ENCODE measurements around the gene ENTREP3. TPM values are rescaled to one million over a fixed set of nuclear protein-coding genes. Genes with fewer than 3 reads are reported as not detected.

Gene ENTREP3
- total RNA-seq, 4 donors from 2014 or later: 5.3 to 28.2 (median 11.7) TPM

DNA sequence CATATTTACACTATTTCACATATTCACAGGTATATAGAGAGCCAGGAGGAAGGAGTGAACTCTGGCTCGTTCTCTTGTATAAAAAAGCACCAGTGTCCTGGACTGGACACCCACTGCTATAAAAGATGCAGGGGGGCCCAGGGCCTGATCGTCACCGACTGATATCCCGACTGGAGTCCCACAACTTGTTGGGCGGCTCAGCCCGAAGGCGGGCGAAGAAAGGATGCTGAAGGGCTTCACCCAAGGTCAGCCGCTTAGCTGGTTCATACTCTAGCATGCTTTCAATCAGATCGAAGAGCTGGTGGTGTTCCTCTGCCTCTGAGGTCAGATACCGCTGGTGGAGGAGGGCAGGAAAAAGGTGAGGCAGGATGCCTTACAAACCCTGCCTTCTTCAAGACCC lies 7.8 kb upstream of the ENTREP3 start:
- DNase-seq: no peak
- Histone ChIP-seq H3K36me3 (no peaks in the 10 kb centered on the region), H3K27me3 (no peaks in the 10 kb centered on the region), H3K9me3 (no peaks in the 10 kb centered on the region), H3K4me3 (no peak overlapping the region), H3K27ac (peak overlapping the region in 1 of 2 donors; percentile 78), H3K4me1 (peaks cover 7 to 10% of the 10 kb centered on the region in 2 donors)
- intact Hi-C loops (cut with DNase I; ENCODE audit: low total_unique reads): no loop called here
- TF ChIP-seq, protein P1, sequence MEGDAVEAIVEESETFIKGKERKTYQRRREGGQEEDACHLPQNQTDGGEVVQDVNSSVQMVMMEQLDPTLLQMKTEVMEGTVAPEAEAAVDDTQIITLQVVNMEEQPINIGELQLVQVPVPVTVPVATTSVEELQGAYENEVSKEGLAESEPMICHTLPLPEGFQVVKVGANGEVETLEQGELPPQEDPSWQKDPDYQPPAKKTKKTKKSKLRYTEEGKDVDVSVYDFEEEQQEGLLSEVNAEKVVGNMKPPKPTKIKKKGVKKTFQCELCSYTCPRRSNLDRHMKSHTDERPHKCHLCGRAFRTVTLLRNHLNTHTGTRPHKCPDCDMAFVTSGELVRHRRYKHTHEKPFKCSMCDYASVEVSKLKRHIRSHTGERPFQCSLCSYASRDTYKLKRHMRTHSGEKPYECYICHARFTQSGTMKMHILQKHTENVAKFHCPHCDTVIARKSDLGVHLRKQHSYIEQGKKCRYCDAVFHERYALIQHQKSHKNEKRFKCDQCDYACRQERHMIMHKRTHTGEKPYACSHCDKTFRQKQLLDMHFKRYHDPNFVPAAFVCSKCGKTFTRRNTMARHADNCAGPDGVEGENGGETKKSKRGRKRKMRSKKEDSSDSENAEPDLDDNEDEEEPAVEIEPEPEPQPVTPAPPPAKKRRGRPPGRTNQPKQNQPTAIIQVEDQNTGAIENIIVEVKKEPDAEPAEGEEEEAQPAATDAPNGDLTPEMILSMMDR (IDR thresholded peaks at IDR 0.05): no peak
- TF ChIP-seq POLR2A (IDR thresholded peaks at IDR 0.05): no peak

DNA sequence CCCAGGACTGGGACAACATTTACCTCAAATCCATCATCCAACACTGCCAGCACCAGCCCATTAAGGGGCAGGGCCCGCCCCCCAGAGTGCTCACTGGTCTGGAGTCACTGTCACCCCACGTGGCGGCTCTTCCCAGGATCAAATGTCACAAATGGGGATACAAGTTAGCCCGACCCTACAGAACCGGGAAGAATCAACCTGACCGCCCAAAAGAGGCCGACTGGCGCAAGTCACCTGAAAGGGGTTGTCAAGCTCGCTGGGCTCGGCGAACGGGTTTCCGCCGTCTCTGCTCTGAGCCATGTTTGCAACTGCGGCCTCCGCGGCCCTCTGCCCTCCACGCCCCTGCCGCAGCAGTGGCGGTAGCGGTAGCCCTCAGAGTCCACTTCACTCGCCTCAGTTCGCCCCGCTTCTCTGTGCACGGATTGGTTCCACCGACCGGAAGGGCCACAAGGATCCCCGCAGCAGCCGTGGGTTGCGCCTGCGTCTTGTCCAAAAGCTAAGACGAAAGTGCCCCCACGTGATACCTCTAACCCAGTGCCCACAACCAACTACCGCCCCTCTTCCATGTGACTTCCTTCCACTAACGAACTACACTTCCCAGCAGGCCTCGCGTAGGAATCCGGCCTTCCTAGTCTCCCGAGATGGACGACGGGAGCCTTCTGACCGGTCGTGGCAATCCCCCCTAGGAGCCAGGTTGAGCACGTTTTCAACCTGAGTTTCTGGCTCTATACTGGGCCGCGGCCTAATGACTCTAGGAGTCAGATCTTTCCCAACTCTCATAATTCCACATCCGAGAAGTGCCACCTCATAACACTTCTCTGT lies 6.8 kb upstream of the ENTREP3 start, which contains the start of gene SCAMP3:
Gene SCAMP3, minus strand, starts transcription at position 509 of the 822 bp plus-strand sequence. Its CDS starts 209 bp downstream, at position 300.
- intact Hi-C loops (cut with DNase I; ENCODE audit: low total_unique reads): no loop called here
- H3K4me3 ChIP-seq: peak within 1 kb of the TSS; percentile 74 to 85
- H3K27ac ChIP-seq: peak within 1 kb of the TSS; percentile 78 to 82
- H3K27me3 ChIP-seq: no peaks in the 10 kb centered on the region
- peak; percentile 93 to 97 for DNase-seq
- H3K9me3 ChIP-seq: no peaks in the 10 kb centered on the region
- no peaks in the 10 kb centered on the region for H3K36me3 ChIP-seq
- TF ChIP-seq, protein P1 (IDR thresholded peaks at IDR 0.05): peak in 1 of 4 experiments; percentile 21
- peak; percentile 63 to 65 for TF ChIP-seq POLR2A (IDR thresholded peaks at IDR 0.05)
- H3K4me1 ChIP-seq: peaks cover 7 to 10% of the 10 kb centered on the region in 2 donors

DNA sequence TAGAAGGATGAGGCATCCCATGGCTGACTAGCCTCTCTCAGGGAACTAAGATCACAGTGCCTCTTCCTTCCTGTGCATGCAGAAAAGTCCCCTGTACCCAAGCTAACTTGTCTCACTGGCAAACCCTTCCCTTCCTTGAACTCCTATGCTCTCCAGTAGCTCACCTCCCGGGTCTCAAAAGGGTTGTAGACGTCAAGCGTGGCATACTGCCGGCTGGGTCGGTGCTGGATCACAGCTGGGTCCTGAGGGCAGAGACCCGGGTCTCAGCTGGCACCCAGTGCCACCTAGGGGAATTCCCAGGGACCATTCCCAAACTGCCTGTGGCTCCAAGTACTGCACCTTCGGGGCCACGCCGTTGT lies 6.2 kb upstream of the ENTREP3 start:
- intact Hi-C loops (cut with DNase I; ENCODE audit: low total_unique reads): no loop called here
- H3K4me1 ChIP-seq: peaks cover 7 to 10% of the 10 kb centered on the region in 2 donors
- peak overlapping the region; percentile 78 to 82 for H3K27ac ChIP-seq
- H3K4me3 ChIP-seq: peak overlapping the region; percentile 74 to 85
- no peaks in the 10 kb centered on the region for H3K27me3 ChIP-seq
- no peak for DNase-seq
- TF ChIP-seq, protein P1 (IDR thresholded peaks at IDR 0.05): no peak
- no peak for TF ChIP-seq POLR2A (IDR thresholded peaks at IDR 0.05)
- H3K36me3 ChIP-seq: no peaks in the 10 kb centered on the region
- no peaks in the 10 kb centered on the region for H3K9me3 ChIP-seq

DNA sequence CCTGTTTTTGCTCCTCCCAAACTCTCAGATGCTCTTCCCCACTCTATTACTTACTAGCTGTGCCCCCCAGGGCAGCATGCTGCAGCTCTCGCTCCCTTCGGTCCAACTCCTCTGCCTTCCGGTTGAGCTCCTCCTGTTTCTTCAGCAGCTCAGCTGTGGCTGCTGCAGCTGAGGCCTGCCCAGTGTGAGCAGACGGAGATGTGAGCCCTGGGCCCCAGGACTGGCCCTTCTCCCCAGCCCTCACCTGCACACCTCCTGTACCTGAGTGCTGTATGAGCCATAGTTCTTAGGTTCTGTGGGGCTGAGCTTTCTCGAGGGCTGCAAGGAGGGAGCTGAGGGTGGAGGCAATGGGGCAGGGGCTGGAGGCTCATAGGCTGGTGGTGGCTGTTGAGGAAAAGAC lies 5.0 kb upstream of the ENTREP3 start:
- Histone ChIP-seq H3K4me1 (peaks cover 7 to 17% of the 10 kb centered on the region in 2 donors), H3K36me3 (no peaks in the 10 kb centered on the region), H3K27me3 (no peaks in the 10 kb centered on the region), H3K4me3 (no peak overlapping the region), H3K9me3 (no peaks in the 10 kb centered on the region), H3K27ac (no peak overlapping the region)
- no peak for DNase-seq
- intact Hi-C loops (cut with DNase I; ENCODE audit: low total_unique reads): no loop called here
- TF ChIP-seq, protein P1 (IDR thresholded peaks at IDR 0.05): no peak
- no peak for TF ChIP-seq POLR2A (IDR thresholded peaks at IDR 0.05)
